Measurements from ENCODE around the gene GPR135. TPM values are rescaled to one million over a fixed set of nuclear protein-coding genes. Genes with fewer than 3 reads are reported as not detected.
A peak's percentile ranks its signal among the peaks of the same experiment; 100 is the strongest.

The GPR135 gene
- total and polyA plus RNA-seq, 2 of the 13 experiments (the other 11 are each of a cell fraction or from before 2014, with no cell fraction given): 0.46 to 1.3 TPM

GRCh38 chr14:59507752-59508103 is 42.5 kb upstream of the GPR135 start:
- H3K4me1 ChIP-seq (ENCODE audit: insufficient read depth, low read length): peaks cover 30% of the 10 kb centered on the region
- no peak overlapping the region for H3K9ac ChIP-seq (ENCODE audit: insufficient read depth, low read depth, low read length)
- no peak overlapping the region for H2AFZ ChIP-seq (ENCODE audit: low read length)
- no TSS peak for BruUV-seq (replicated peaks)
- WGBS (ENCODE audit: low lambda C conversion rate): 41% methylated on average over 3 of the region's 3 CpGs
- no peak for DNase-seq (ENCODE audit: low spot score)
- H3K9me3 ChIP-seq (ENCODE audit: low read length): no peaks in the 10 kb centered on the region
- H3K79me2 ChIP-seq (ENCODE audit: insufficient read depth, low read length): no peaks in the 10 kb centered on the region
- intact Hi-C loops (cut with micrococcal nuclease; ENCODE audit: unreplicated experiment): loop anchor here (1.0 to 10.0 kb wide), 2 partner anchors 69 to 387 kb away; partner anchors contain the start of gene CCDC175
- in situ Hi-C loops (cut with HindIII; ENCODE audit: extremely low pct_ligation_motif_present, low pct_unique_long_range_greater_than_20kb): loop anchor here (10.0 to 25.0 kb wide), 2 partner anchors 77 to 680 kb away; no protein-coding TSS in a partner anchor
- H3K27ac ChIP-seq (ENCODE audit: extremely low read length, insufficient read depth, low read length): no peak overlapping the region
- no peaks in the 10 kb centered on the region for H4K20me1 ChIP-seq (ENCODE audit: insufficient read depth, low read length)
- peak overlapping the region; percentile 25 for H3K4me2 ChIP-seq (ENCODE audit: low read depth, low read length)
- no peak for FAIRE-seq
- ATAC-seq: peak; percentile 26; the same call in 2 of the 3 replicates
- H3K4me3 ChIP-seq (replicated peaks in 1 of 3; ENCODE audit: insufficient read depth in 1 of 3, low read depth in 2 of 3, low read length in 3 of 3): no peak overlapping the region
- ChIA-PET CTCF (ENCODE audit: low intra/inter-chr PET ratio, low total read pairs) (no interaction called here), POLR2A (no interaction called here)
- H3K36me3 ChIP-seq (replicated peaks in 1 of 2; ENCODE audit: control insufficient read depth in 1 of 2, insufficient read depth in 2 of 2, low read length in 2 of 2): 0 out of 5 replicates have a peak, but pooled peaks cover 0 to 2% of the 10 kb centered on the region in 2 experiments
- H3K27me3 ChIP-seq (ENCODE audit: control insufficient read depth in 1 of 2, insufficient read depth in 2 of 2, low read length in 2 of 2): no peaks in the 10 kb centered on the region
- TF ChIP-seq TERF1 (CRISPR knock-in tag; IDR thresholded peaks at IDR 0.05) (no peak), SRF (IDR thresholded peaks at IDR 0.05; ENCODE audit: low read depth, low read length) (no peak), TEF (CRISPR knock-in tag; IDR thresholded peaks at IDR 0.05) (no peak), KDM6A (CRISPR knock-in tag; IDR thresholded peaks at IDR 0.05; ENCODE audit: low read depth) (no peak), ZXDC (CRISPR knock-in tag; IDR thresholded peaks at IDR 0.05) (no peak), ZNF331 (CRISPR knock-in tag; IDR thresholded peaks at IDR 0.05) (no peak), CHD2 (IDR thresholded peaks at IDR 0.05; ENCODE audit: low read depth, low read length) (no peak), CREM (IDR thresholded peaks at IDR 0.05) (no peak), CREM (CRISPR knock-in tag; IDR thresholded peaks at IDR 0.05) (no peak), RBAK (CRISPR knock-in tag; IDR thresholded peaks at IDR 0.05) (no peak), FOXJ3 (CRISPR knock-in tag; IDR thresholded peaks at IDR 0.05; ENCODE audit: borderline replicate concordance) (no peak), ZNF512 (CRISPR knock-in tag; IDR thresholded peaks at IDR 0.05) (no peak), ZNF580 (CRISPR knock-in tag; IDR thresholded peaks at IDR 0.05; ENCODE audit: borderline replicate concordance, low read depth) (no peak), SIX4 (CRISPR knock-in tag; IDR thresholded peaks at IDR 0.05) (no peak), RAD21 (CRISPR knock-in tag; IDR thresholded peaks at IDR 0.05) (no peak), MED8 (CRISPR knock-in tag; IDR thresholded peaks at IDR 0.05; ENCODE audit: insufficient replicate concordance) (no peak), RFX3 (CRISPR knock-in tag; IDR thresholded peaks at IDR 0.05) (no peak), DRAP1 (CRISPR knock-in tag; IDR thresholded peaks at IDR 0.05) (no peak), SRSF4 (IDR thresholded peaks at IDR 0.05; ENCODE audit: low read depth, low read length, poor library complexity, severe bottlenecking) (no peak), SOX5 (CRISPR knock-in tag; IDR thresholded peaks at IDR 0.05; ENCODE audit: borderline replicate concordance) (no peak)

Measured in HepG2 (cell line).